GM23338 (cell line): ENCODE data around the gene FOXE3. TPM values are rescaled to one million over a fixed set of nuclear protein-coding genes. Genes with fewer than 3 reads are reported as not detected.

ENCODE experiments used
- ATAC-seq: fragments of 200-7000 bp; cut with Tn5 transposase; 3 replicates; pipeline ENCODE4 v1.9.1; 2020
- DNase-seq: peaks from one replicate; pipeline ENCODE4 v3.0.0-alpha.2; 2015; ENCODE audit warnings: low spot score
- H2AFZ ChIP-seq: fragments of 200-600 bp; sonication (generic); 2 replicates; pipeline ENCODE4 v1.8.0; 2016; ENCODE audit warnings: antibody characterized with exemption, mild to moderate bottlenecking, moderate library complexity
- H3F3A ChIP-seq: fragments of 200-600 bp; sonication (generic); replicated peaks from 2 replicates; pipeline ENCODE4 v1.8.0; 2017; ENCODE audit warnings: antibody characterized with exemption, mixed run types, low read depth
- H3K27ac ChIP-seq: fragments of 200-600 bp; sonication (generic); 2 replicates; pipeline ENCODE4 v1.6.1; 2016; ENCODE audit warnings: low read depth
- H3K27me3 ChIP-seq: fragments of 200-600 bp; sonication (generic); 2 replicates; pipeline ENCODE4 v1.8.0; 2016; ENCODE audit warnings: mild to moderate bottlenecking, mixed run types, moderate library complexity; ENCODE audit not compliant: insufficient read depth
- H3K36me3 ChIP-seq: fragments of 200-600 bp; sonication (generic); 2 replicates; pipeline ENCODE4 v1.8.0; 2016; ENCODE audit warnings: mild to moderate bottlenecking; ENCODE audit not compliant: insufficient read depth
- H3K4me1 ChIP-seq: fragments of 200-600 bp; sonication (generic); 2 replicates; pipeline ENCODE4 v1.8.0; 2016; ENCODE audit warnings: mild to moderate bottlenecking, moderate library complexity; ENCODE audit not compliant: insufficient read depth
- H3K4me2 ChIP-seq: fragments of 200-600 bp; sonication (generic); 2 replicates; pipeline ENCODE4 v1.7.1; 2017; ENCODE audit warnings: mixed run types
- H3K4me3 ChIP-seq: fragments of 200-600 bp; sonication (generic); 2 replicates; pipeline ENCODE4 v1.6.1; 2016; ENCODE audit warnings: mixed run types
- H3K79me2 ChIP-seq: fragments of 200-600 bp; sonication (generic); replicated peaks from 2 replicates; pipeline ENCODE4 v1.8.0; 2017; ENCODE audit warnings: mild to moderate bottlenecking; ENCODE audit not compliant: insufficient read depth
- H3K9me2 ChIP-seq: fragments of 200-600 bp; sonication (generic); 2 replicates; pipeline ENCODE4 v1.8.0; 2017; ENCODE audit not compliant: insufficient read depth
- H4K20me1 ChIP-seq: fragments of 200-600 bp; sonication (generic); replicated peaks from 2 replicates; pipeline ENCODE4 v1.8.0; 2017; ENCODE audit warnings: mild to moderate bottlenecking; ENCODE audit not compliant: insufficient read depth
- H3K27ac Mint-ChIP-seq: 2 replicates; pipeline ENCODE4 v1.8.0; 2020; ENCODE audit warnings: inconsistent platforms, mild to moderate bottlenecking, moderate library complexity, mixed read lengths
- H3K27me3 Mint-ChIP-seq: 3 replicates; pipeline ENCODE4 v1.8.0; 2022; ENCODE audit warnings: low read depth, mild to moderate bottlenecking, moderate library complexity, mixed read lengths, inconsistent platforms; ENCODE audit not compliant: insufficient read depth, poor library complexity
- H3K36me3 Mint-ChIP-seq: 3 replicates; pipeline ENCODE4 v1.8.0; 2021; ENCODE audit warnings: low read depth, mild to moderate bottlenecking, inconsistent platforms, moderate library complexity, mixed read lengths
- H3K4me1 Mint-ChIP-seq: 3 replicates; pipeline ENCODE4 v1.8.0; 2020; ENCODE audit warnings: mild to moderate bottlenecking, inconsistent platforms, mixed read lengths
- H3K4me3 Mint-ChIP-seq: 3 replicates; pipeline ENCODE4 v1.8.0; 2021; ENCODE audit warnings: moderate library complexity, mild to moderate bottlenecking, inconsistent platforms, mixed read lengths
- H3K9me3 Mint-ChIP-seq: 3 replicates; pipeline ENCODE4 v1.8.0; 2020; ENCODE audit warnings: moderate library complexity, mild to moderate bottlenecking, inconsistent platforms, mixed read lengths
- CREB1 ChIP-seq: fragments of 250-450 bp; sonication (Bioruptor Pico); IDR thresholded peaks from 2 replicates; pipeline ENCODE4 v1.5.0; 2020; ENCODE audit warnings: low read depth, mild to moderate bottlenecking, moderate library complexity
- ETS1 ChIP-seq: IDR thresholded peaks from 2 replicates; pipeline ENCODE4 v1.6.1; 2016; ENCODE audit warnings: antibody characterized with exemption
- EZH2 ChIP-seq: fragments of 200-600 bp; sonication (generic); IDR thresholded peaks from one replicate; pipeline ENCODE4 v1.8.0; 2017; ENCODE audit warnings: antibody characterized with exemption, mild to moderate bottlenecking, low read depth; ENCODE audit not compliant: unreplicated experiment
- EZH2phosphoT487 ChIP-seq: fragments of 200-600 bp; sonication (generic); IDR thresholded peaks from one replicate; pipeline ENCODE4 v1.8.1; 2018; ENCODE audit warnings: antibody characterized with exemption; ENCODE audit not compliant: unreplicated experiment
- JUNB ChIP-seq: IDR thresholded peaks from one replicate; pipeline ENCODE4 v1.6.1; 2016; ENCODE audit warnings: antibody characterized with exemption; ENCODE audit not compliant: unreplicated experiment
- NANOG ChIP-seq: IDR thresholded peaks from 2 replicates; pipeline ENCODE4 v1.6.1; 2016; ENCODE audit warnings: antibody characterized with exemption, borderline replicate concordance
- POLR2AphosphoS5 ChIP-seq: IDR thresholded peaks from 2 replicates; pipeline ENCODE4 v1.6.1; 2016; ENCODE audit warnings: antibody characterized with exemption, low read depth
- STAT1 ChIP-seq: IDR thresholded peaks from one replicate; pipeline ENCODE4 v1.6.1; 2016; ENCODE audit warnings: antibody characterized with exemption; ENCODE audit not compliant: unreplicated experiment
- ZNF114 ChIP-seq: fragments of 250-450 bp; sonication (Bioruptor Pico); IDR thresholded peaks from 2 replicates; pipeline ENCODE4 v1.5.0; 2020; ENCODE audit warnings: mild to moderate bottlenecking, moderate library complexity
- ZNF331 ChIP-seq: fragments of 250-450 bp; sonication (Bioruptor Pico); IDR thresholded peaks from 2 replicates; pipeline ENCODE4 v1.5.0; 2020; ENCODE audit warnings: low read depth, mild to moderate bottlenecking, moderate library complexity
- ZNF462 ChIP-seq: fragments of 250-450 bp; sonication (Bioruptor Pico); IDR thresholded peaks from 2 replicates; pipeline ENCODE4 v1.5.0; 2020; ENCODE audit warnings: mild to moderate bottlenecking, moderate library complexity
- polyA plus RNA-seq: library from polyadenylated mRNA; unstranded; fragments of >200 nt; fragmentation: Nextera tagmentation; extraction: Ambion mirVana; gene quantifications from 2 replicates; pipeline ENCODE4 v1.2.1, GENCODE V29; 2016
- total RNA-seq: library from RNA; depleted of rRNA; stranded (reverse); fragments of >200 nt; shearing (Covaris generic); gene quantifications from 2 replicates; pipeline ENCODE4 v1.2.3, GENCODE V29; 2014
- TF ChIP-seq, protein P1 (sequence below): IDR thresholded peaks from one replicate; pipeline ENCODE4 v1.6.1; 2018; ENCODE audit warnings: antibody characterized with exemption; ENCODE audit not compliant: unreplicated experiment
- TF ChIP-seq, protein P2 (sequence below), 2 experiments: fragments of 200-600 bp in 1 of 2; sonication (generic) in 1 of 2; conservative IDR thresholded peaks; 2 replicates each; pipeline versions ENCODE4 v1.5.1 to v1.6.1; 2016 to 2017; ENCODE audit warnings: antibody characterized with exemption in 2 of 2, low read depth in 2 of 2, mild to moderate bottlenecking in 2 of 2, moderate library complexity in 1 of 2

The FOXE3 gene
- total and polyA plus RNA-seq, 2 experiments from 2014 or later, result not detected

GRCh38 chr1:47465605-47466004 lies 49.5 kb downstream of the FOXE3 start:
- no peak overlapping the region for H3K27ac ChIP-seq
- H2AFZ ChIP-seq, result no peak overlapping the region
- no peaks in the 10 kb centered on the region for H3K9me2 ChIP-seq
- H3K4me3 ChIP-seq, result no peak overlapping the region
- no peaks in the 10 kb centered on the region; the same call in 2 of the 3 replicates for H3K9me3 Mint-ChIP-seq
- H3K36me3 ChIP-seq, result no peaks in the 10 kb centered on the region
- peaks cover 4% of the 10 kb centered on the region for H3K4me1 Mint-ChIP-seq
- H4K20me1 ChIP-seq, result no peaks in the 10 kb centered on the region
- H3K36me3 Mint-ChIP-seq, result no peaks in the 10 kb centered on the region
- no peak overlapping the region for H3K27ac Mint-ChIP-seq
- H3K79me2 ChIP-seq, result no peaks in the 10 kb centered on the region
- H3K4me3 Mint-ChIP-seq, result no peak overlapping the region
- no peak for ATAC-seq
- TF ChIP-seq CREB1 (CRISPR knock-in tag) (no peak), POLR2AphosphoS5 (no peak), EZH2 (no peak), ZNF462 (CRISPR knock-in tag) (no peak), NANOG (no peak), STAT1 (no peak), ZNF331 (CRISPR knock-in tag) (no peak), EZH2phosphoT487 (no peak), ETS1 (no peak), ZNF114 (no peak), JUNB (no peak)
- TF ChIP-seq, protein P1, sequence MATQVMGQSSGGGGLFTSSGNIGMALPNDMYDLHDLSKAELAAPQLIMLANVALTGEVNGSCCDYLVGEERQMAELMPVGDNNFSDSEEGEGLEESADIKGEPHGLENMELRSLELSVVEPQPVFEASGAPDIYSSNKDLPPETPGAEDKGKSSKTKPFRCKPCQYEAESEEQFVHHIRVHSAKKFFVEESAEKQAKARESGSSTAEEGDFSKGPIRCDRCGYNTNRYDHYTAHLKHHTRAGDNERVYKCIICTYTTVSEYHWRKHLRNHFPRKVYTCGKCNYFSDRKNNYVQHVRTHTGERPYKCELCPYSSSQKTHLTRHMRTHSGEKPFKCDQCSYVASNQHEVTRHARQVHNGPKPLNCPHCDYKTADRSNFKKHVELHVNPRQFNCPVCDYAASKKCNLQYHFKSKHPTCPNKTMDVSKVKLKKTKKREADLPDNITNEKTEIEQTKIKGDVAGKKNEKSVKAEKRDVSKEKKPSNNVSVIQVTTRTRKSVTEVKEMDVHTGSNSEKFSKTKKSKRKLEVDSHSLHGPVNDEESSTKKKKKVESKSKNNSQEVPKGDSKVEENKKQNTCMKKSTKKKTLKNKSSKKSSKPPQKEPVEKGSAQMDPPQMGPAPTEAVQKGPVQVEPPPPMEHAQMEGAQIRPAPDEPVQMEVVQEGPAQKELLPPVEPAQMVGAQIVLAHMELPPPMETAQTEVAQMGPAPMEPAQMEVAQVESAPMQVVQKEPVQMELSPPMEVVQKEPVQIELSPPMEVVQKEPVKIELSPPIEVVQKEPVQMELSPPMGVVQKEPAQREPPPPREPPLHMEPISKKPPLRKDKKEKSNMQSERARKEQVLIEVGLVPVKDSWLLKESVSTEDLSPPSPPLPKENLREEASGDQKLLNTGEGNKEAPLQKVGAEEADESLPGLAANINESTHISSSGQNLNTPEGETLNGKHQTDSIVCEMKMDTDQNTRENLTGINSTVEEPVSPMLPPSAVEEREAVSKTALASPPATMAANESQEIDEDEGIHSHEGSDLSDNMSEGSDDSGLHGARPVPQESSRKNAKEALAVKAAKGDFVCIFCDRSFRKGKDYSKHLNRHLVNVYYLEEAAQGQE, result no peak
- TF ChIP-seq, protein P2, sequence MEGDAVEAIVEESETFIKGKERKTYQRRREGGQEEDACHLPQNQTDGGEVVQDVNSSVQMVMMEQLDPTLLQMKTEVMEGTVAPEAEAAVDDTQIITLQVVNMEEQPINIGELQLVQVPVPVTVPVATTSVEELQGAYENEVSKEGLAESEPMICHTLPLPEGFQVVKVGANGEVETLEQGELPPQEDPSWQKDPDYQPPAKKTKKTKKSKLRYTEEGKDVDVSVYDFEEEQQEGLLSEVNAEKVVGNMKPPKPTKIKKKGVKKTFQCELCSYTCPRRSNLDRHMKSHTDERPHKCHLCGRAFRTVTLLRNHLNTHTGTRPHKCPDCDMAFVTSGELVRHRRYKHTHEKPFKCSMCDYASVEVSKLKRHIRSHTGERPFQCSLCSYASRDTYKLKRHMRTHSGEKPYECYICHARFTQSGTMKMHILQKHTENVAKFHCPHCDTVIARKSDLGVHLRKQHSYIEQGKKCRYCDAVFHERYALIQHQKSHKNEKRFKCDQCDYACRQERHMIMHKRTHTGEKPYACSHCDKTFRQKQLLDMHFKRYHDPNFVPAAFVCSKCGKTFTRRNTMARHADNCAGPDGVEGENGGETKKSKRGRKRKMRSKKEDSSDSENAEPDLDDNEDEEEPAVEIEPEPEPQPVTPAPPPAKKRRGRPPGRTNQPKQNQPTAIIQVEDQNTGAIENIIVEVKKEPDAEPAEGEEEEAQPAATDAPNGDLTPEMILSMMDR (conservative IDR thresholded peaks at IDR 0.05; ENCODE audit: low read depth in 2 of 2), result no peak
- no peak for DNase-seq
- peaks cover 13% of the 10 kb centered on the region; the same call in 1 of the 2 replicates for H3K27me3 ChIP-seq
- H3K4me1 ChIP-seq, result peaks cover 12% of the 10 kb centered on the region
- no peaks in the 10 kb centered on the region for H3K27me3 Mint-ChIP-seq
- H3F3A ChIP-seq, result no peaks in the 10 kb centered on the region
- H3K4me2 ChIP-seq, result no peak overlapping the region
